Mucosa of gallbladder (tissue), 1 donor: ENCODE measurements around the gene FRMD8. TPM values are rescaled to one million over a fixed set of nuclear protein-coding genes. Genes with fewer than 3 reads are reported as not detected.

ENCODE experiments used
- DNase-seq: peaks from one replicate; pipeline ENCODE4 v3.0.0-alpha.2; 2020; ENCODE audit warnings: low spot score
- total RNA-seq: library from RNA; stranded (reverse); gene quantifications from one replicate; pipeline ENCODE4 v1.2.1, GENCODE V29; 2021
- donor health status: DM: no; HTN: no; CAD: no.

Gene FRMD8
- total RNA-seq, 1 donor from 2014 or later: 40.8 TPM

DNA sequence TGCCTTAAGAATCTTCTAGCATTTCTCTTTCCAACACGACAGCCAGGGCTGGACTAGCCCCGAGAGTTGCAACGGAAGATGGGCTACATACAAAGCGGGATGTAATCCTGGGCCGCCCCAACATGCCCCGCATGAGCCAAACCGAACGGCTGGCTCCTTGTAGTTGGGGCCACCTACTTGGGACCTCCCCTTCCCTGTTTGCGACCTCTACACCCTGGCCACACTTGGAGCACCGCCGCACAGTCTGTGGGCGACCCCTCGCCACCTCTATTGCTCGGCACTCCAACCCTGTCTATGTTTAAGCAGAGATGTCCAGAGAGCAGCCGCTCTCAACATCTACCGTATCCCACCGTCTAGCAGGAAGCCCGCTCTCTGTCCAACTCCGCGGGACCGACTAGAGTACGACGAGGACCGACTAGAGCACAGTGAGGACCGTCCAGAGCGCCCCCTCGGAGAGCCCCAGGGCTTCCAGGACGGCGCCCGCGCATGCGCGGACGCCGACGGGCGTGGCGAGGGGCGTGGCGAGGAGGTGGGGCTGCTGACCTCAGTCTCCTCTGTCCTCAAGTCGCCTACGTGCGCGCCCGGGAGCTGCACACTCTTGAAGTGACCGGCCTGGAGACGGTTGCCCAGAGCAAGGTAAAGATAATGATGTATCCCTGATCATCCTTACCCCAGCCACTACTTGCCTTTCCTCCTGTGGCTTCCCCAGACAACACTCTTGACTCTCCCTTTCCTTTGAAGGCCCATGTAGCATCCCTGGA is 68.4 kb downstream of the FRMD8 start:
- DNase-seq: peak; percentile 85

DNA sequence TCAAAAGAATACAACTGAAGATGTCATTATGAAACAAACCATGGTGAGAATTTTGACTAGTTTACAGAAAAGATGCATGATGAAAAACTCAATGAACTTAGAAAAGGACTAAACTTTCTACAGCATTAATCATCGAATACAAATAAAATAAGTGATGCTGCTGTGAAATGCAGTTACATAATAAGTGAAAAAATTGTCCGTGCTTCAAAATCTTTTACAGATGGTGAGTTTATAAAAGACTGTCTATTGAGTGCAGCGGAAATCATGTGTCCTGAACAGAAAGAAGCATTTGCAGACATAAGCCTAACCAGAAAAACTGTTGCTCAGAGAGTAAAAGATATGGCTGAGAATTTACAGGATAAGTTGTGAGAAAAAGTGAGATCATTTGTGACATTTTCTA is 70.0 kb downstream of the FRMD8 start:
- DNase-seq: no peak

DNA sequence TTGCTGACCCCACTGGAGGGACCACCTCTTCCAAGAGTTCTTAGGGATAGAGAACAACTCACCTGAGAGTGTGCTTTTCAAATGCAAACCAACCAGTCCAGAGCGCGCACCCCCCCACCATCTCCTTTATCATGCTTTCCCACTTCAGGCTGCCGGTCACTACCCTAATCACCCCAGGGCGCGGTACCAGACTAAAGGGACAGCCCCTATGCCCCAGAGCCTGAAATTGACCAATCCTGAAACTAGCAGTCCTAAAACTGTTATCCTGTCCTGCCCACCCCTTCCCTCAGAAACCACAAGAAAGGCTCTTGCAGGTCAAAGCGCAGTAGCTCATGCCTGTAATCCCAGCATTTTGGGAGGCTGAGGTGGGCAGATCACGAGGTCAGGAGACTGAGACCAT is 73.1 kb downstream of the FRMD8 start:
- DNase-seq: no peak

Other genes starting within 250 kb of the FRMD8 start
- gene SPDYC, start 216.4 kb upstream of the FRMD8 start, total RNA-seq: not detected
- 287 TPM for gene CAPN1, start 204.7 kb upstream of the FRMD8 start, total RNA-seq
- gene POLA2, start 124.7 kb upstream of the FRMD8 start, total RNA-seq: 8.7 TPM
- 21.5 TPM for gene CDC42EP2, start 71.8 kb upstream of the FRMD8 start, total RNA-seq
- 62.6 TPM for gene DPF2, start 52.8 kb upstream of the FRMD8 start, total RNA-seq
- 0.29 TPM for gene TIGD3, start 31.9 kb upstream of the FRMD8 start, total RNA-seq
- gene SLC25A45, start 4.0 kb upstream of the FRMD8 start, total RNA-seq: 7.1 TPM
- gene NEAT1, start 36.2 kb downstream of the FRMD8 start, total RNA-seq: 1,012 TPM
- 9,267 TPM for gene MALAT1, start 112.4 kb downstream of the FRMD8 start, total RNA-seq
- gene SCYL1, start 138.4 kb downstream of the FRMD8 start, total RNA-seq: 90.1 TPM
- 257 TPM for gene LTBP3, start 171.7 kb downstream of the FRMD8 start, total RNA-seq
- gene ZNRD2, start 183.8 kb downstream of the FRMD8 start, total RNA-seq: 30.0 TPM
- 68.2 TPM for gene FAM89B, start 185.9 kb downstream of the FRMD8 start, total RNA-seq
- gene EHBP1L1, start 189.4 kb downstream of the FRMD8 start, total RNA-seq: 128 TPM
- gene KCNK7, start 209.2 kb downstream of the FRMD8 start, total RNA-seq: 1.1 TPM
- 85.6 TPM for gene MAP3K11, start 227.6 kb downstream of the FRMD8 start, total RNA-seq
- 52.5 TPM for gene PCNX3, start 229.1 kb downstream of the FRMD8 start, total RNA-seq